Loucy (cell line): ENCODE data around the gene CTDSP2.

Source experiments
- H2AFZ ChIP-seq: fragments of 200-600 bp; sonication (generic); 2 replicates; pipeline ENCODE4 v1.6.0; 2016; ENCODE audit warnings: antibody characterized with exemption, mild to moderate bottlenecking, low read length, moderate library complexity
- H3F3A ChIP-seq: fragments of 200-600 bp; 2 replicates; pipeline ENCODE4 v1.6.0; 2016; ENCODE audit warnings: antibody characterized with exemption, low read depth, mild to moderate bottlenecking
- H3K27me3 ChIP-seq: fragments of 200-600 bp; sonication (generic); 2 replicates; pipeline ENCODE4 v1.6.1; 2014; ENCODE audit warnings: low read length, mild to moderate bottlenecking; ENCODE audit not compliant: insufficient read depth, poor library complexity, severe bottlenecking
- H3K36me3 ChIP-seq: fragments of 200-600 bp; sonication (generic); 2 replicates; pipeline ENCODE4 v1.6.1; 2016; ENCODE audit warnings: low read length; ENCODE audit not compliant: insufficient read depth
- H3K4me1 ChIP-seq: fragments of 200-600 bp; sonication (generic); 2 replicates; pipeline ENCODE4 v1.5.1; 2014; ENCODE audit warnings: low read length, mild to moderate bottlenecking; ENCODE audit not compliant: insufficient read depth, poor library complexity, severe bottlenecking
- H3K4me2 ChIP-seq: fragments of 200-600 bp; sonication (generic); 2 replicates; pipeline ENCODE4 v1.6.0; 2014; ENCODE audit warnings: antibody characterized with exemption, low read length, low read depth, mild to moderate bottlenecking; ENCODE audit not compliant: poor library complexity, severe bottlenecking
- H3K4me3 ChIP-seq: fragments of 200-600 bp; sonication (generic); 2 replicates; pipeline ENCODE4 v1.5.1; 2014; ENCODE audit warnings: low read length, mild to moderate bottlenecking, mixed read lengths; ENCODE audit not compliant: poor library complexity, severe bottlenecking
- H3K79me2 ChIP-seq: fragments of 200-600 bp; sonication (generic); 2 replicates; pipeline ENCODE4 v1.6.1; 2014; ENCODE audit warnings: low read length; ENCODE audit not compliant: insufficient read depth
- H3K9ac ChIP-seq: fragments of 200-600 bp; sonication (generic); 2 replicates; pipeline ENCODE4 v1.6.0; 2014; ENCODE audit warnings: mild to moderate bottlenecking, low read depth, low read length, moderate library complexity; ENCODE audit not compliant: poor library complexity, severe bottlenecking
- H3K9me2 ChIP-seq: fragments of 200-600 bp; sonication (generic); replicated peaks from 2 replicates; pipeline ENCODE4 v1.6.1; 2016; ENCODE audit warnings: low read depth, low read length, mixed read lengths
- H3K9me3 ChIP-seq: fragments of 200-600 bp; sonication (generic); 2 replicates; pipeline ENCODE4 v1.6.1; 2014; ENCODE audit warnings: mild to moderate bottlenecking, antibody characterized with exemption, low read length, low read depth; ENCODE audit not compliant: insufficient read depth
- H4K20me1 ChIP-seq: fragments of 200-600 bp; sonication (generic); 2 replicates; pipeline ENCODE4 v1.6.0; 2014; ENCODE audit warnings: antibody characterized with exemption, low read length, mild to moderate bottlenecking; ENCODE audit not compliant: insufficient read depth, poor library complexity, severe bottlenecking
- CTCF ChIP-seq: fragments of 200-600 bp; sonication (generic); conservative IDR thresholded peaks from 2 replicates; pipeline ENCODE4 v1.5.1; 2014; ENCODE audit warnings: mild to moderate bottlenecking, antibody characterized with exemption, low read length
- EZH2phosphoT487 ChIP-seq: fragments of 200-600 bp; IDR thresholded peaks from 2 replicates; pipeline ENCODE4 v1.6.1; 2018; ENCODE audit warnings: antibody characterized with exemption, mild to moderate bottlenecking, moderate library complexity, borderline replicate concordance

CTDSP2 gene

GRCh38 chr12:57793920-57794319 lies 52.6 kb downstream of the CTDSP2 start:
- Histone ChIP-seq H3K9ac (no peak overlapping the region), H3K9me3 (no peaks in the 10 kb centered on the region), H4K20me1 (no peaks in the 10 kb centered on the region), H3K79me2 (peaks cover 3% of the 10 kb centered on the region; the same call in 1 of the 2 replicates), H3K27me3 (no peaks in the 10 kb centered on the region), H3K9me2 (no peaks in the 10 kb centered on the region), H3K4me2 (no peak overlapping the region), H3K36me3 (peaks cover 66% of the 10 kb centered on the region), H3K4me3 (no peak overlapping the region), H3F3A (no peaks in the 10 kb centered on the region), H2AFZ (no peak overlapping the region), H3K4me1 (no peaks in the 10 kb centered on the region)
- TF ChIP-seq CTCF = no peak
- TF ChIP-seq EZH2phosphoT487 = no peak

DNA sequence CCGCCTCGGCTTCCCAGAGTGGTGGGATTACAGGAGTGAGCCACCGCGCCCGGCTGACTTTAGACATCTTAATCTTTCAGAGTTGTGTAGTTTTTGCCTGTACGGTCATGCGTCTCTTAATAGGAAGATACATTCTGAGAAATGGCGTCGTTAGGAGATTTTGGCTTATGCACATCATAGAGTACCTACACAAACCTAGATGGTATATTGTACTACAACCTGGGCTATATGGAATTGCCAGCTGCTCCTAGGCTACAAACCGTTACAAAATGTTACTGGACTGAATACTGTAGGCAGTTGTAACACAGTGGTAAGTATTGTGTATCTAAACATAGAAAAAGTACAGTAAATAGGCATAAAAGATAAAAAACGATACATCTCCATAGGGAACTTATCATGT lies 62.7 kb downstream of the CTDSP2 start:
- H3K27me3 ChIP-seq = no peaks in the 10 kb centered on the region
- no peaks in the 10 kb centered on the region for H3K9me3 ChIP-seq
- no peak overlapping the region for H3K9ac ChIP-seq
- H3K4me3 ChIP-seq = peak overlapping the region; percentile 91
- H2AFZ ChIP-seq = no peak overlapping the region
- H3K4me2 ChIP-seq = peak overlapping the region; percentile 85
- H3K36me3 ChIP-seq = peaks cover 30% of the 10 kb centered on the region; the same call in 1 of the 2 replicates
- H3K79me2 ChIP-seq = peaks cover 30% of the 10 kb centered on the region
- H3F3A ChIP-seq = no peaks in the 10 kb centered on the region
- H3K9me2 ChIP-seq = no peaks in the 10 kb centered on the region
- H3K4me1 ChIP-seq = peaks cover 25% of the 10 kb centered on the region
- peaks cover 13% of the 10 kb centered on the region for H4K20me1 ChIP-seq
- TF ChIP-seq EZH2phosphoT487 (no peak), CTCF (no peak)

DNA sequence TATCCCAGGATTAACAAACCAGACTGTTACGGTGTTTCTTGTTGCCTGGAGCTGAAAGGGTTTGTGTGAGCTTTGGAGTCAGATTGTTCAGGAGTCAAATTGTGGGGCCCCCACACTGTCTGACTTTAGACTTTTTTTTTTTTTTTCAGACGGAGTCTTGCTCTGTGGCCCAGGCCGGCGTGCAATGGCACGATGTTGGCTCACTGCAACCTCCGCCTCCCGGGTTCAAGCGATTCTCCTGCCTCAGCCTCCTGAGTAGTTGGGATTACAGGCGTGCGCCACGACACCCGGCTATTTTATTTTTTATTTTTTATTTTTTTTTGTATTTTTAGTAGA lies 63.1 kb downstream of the CTDSP2 start:
- Histone ChIP-seq H3K9me2 (no peaks in the 10 kb centered on the region), H3F3A (no peaks in the 10 kb centered on the region), H2AFZ (no peak overlapping the region), H3K9ac (peak overlapping the region; percentile 85), H3K4me3 (peak overlapping the region; percentile 91), H3K79me2 (peaks cover 30% of the 10 kb centered on the region), H3K4me2 (peak overlapping the region; percentile 85), H4K20me1 (peaks cover 13% of the 10 kb centered on the region), H3K36me3 (peaks cover 27% of the 10 kb centered on the region; the same call in 1 of the 2 replicates), H3K4me1 (peaks cover 25% of the 10 kb centered on the region), H3K27me3 (no peaks in the 10 kb centered on the region), H3K9me3 (no peaks in the 10 kb centered on the region)
- TF ChIP-seq CTCF (no peak), EZH2phosphoT487 (no peak)
